Prostate gland (tissue), 2 donors: ENCODE measurements around the gene ETV3L.

Experiments used
- CTCF ChIP-seq, 4 experiments: fragments of 200-600 bp in 2 of 4; fragments of 450-650 bp in 2 of 4; sonication (generic) in 2 of 4; IDR thresholded peaks; 1 replicate in 3 of 4; 2 replicates in 1 of 4; pipeline ENCODE4 v1.5.1; 2016 to 2019; ENCODE audit warnings: antibody characterized with exemption in 4 of 4, mild to moderate bottlenecking in 2 of 4, moderate library complexity in 2 of 4
- POLR2AphosphoS5 ChIP-seq: sonication (generic); formaldehyde crosslinking; IDR thresholded peaks from one replicate; pipeline ENCODE4 v1.6.1; 2017; ENCODE audit warnings: antibody characterized with exemption

DNA sequence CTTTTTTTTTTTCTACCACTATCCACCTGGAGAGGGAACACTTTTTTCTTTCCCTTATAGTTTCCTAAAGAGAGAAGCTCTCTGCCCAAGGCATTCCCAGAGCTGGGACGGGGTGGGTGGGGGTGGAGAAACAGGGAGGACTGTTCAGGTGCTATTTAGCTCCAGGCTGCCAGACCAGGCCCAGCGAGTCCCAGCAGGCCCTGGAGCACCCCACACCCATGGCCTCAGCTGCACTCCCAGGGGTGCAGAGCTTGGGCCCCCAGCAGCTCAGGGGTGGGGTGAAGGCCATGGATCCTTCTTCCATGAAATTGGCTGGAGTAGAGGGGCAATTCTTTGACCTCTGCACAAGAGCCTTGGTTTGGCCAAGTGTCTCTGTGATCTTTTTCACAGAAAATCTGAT, 4.1 kb downstream of the ETV3L start:
- TF ChIP-seq CTCF (IDR thresholded peaks at IDR 0.05) = no peak
- no peak for TF ChIP-seq POLR2AphosphoS5
